GM23338 (cell line): ENCODE results near the gene EVC.

Experiments used
- CREB1 ChIP-seq: fragments of 250-450 bp; sonication (Bioruptor Pico); IDR thresholded peaks from 2 replicates; pipeline ENCODE4 v1.5.0; 2020; ENCODE audit warnings: low read depth, mild to moderate bottlenecking, moderate library complexity
- CTCF ChIP-seq, 2 experiments: fragments of 200-600 bp in 1 of 2; sonication (generic) in 1 of 2; conservative IDR thresholded peaks; 2 replicates each; pipeline versions ENCODE4 v1.5.1 to v1.6.1; 2016 to 2017; ENCODE audit warnings: antibody characterized with exemption in 2 of 2, low read depth in 2 of 2, mild to moderate bottlenecking in 2 of 2, moderate library complexity in 1 of 2
- ETS1 ChIP-seq: IDR thresholded peaks from 2 replicates; pipeline ENCODE4 v1.6.1; 2016; ENCODE audit warnings: antibody characterized with exemption
- EZH2 ChIP-seq: fragments of 200-600 bp; sonication (generic); IDR thresholded peaks from one replicate; pipeline ENCODE4 v1.8.0; 2017; ENCODE audit warnings: antibody characterized with exemption, mild to moderate bottlenecking, low read depth; ENCODE audit not compliant: unreplicated experiment
- EZH2phosphoT487 ChIP-seq: fragments of 200-600 bp; sonication (generic); IDR thresholded peaks from one replicate; pipeline ENCODE4 v1.8.1; 2018; ENCODE audit warnings: antibody characterized with exemption; ENCODE audit not compliant: unreplicated experiment
- JUNB ChIP-seq: IDR thresholded peaks from one replicate; pipeline ENCODE4 v1.6.1; 2016; ENCODE audit warnings: antibody characterized with exemption; ENCODE audit not compliant: unreplicated experiment
- NANOG ChIP-seq: IDR thresholded peaks from 2 replicates; pipeline ENCODE4 v1.6.1; 2016; ENCODE audit warnings: antibody characterized with exemption, borderline replicate concordance
- POLR2AphosphoS5 ChIP-seq: IDR thresholded peaks from 2 replicates; pipeline ENCODE4 v1.6.1; 2016; ENCODE audit warnings: antibody characterized with exemption, low read depth
- STAT1 ChIP-seq: IDR thresholded peaks from one replicate; pipeline ENCODE4 v1.6.1; 2016; ENCODE audit warnings: antibody characterized with exemption; ENCODE audit not compliant: unreplicated experiment
- ZNF331 ChIP-seq: fragments of 250-450 bp; sonication (Bioruptor Pico); IDR thresholded peaks from 2 replicates; pipeline ENCODE4 v1.5.0; 2020; ENCODE audit warnings: low read depth, mild to moderate bottlenecking, moderate library complexity
- TF ChIP-seq, protein P1 (sequence below): IDR thresholded peaks from one replicate; pipeline ENCODE4 v1.6.1; 2018; ENCODE audit warnings: antibody characterized with exemption; ENCODE audit not compliant: unreplicated experiment
- TF ChIP-seq, protein P2 (sequence below): fragments of 250-450 bp; sonication (Bioruptor Pico); IDR thresholded peaks from 2 replicates; pipeline ENCODE4 v1.5.0; 2020; ENCODE audit warnings: mild to moderate bottlenecking, moderate library complexity

GRCh38 chr4:5685296-5685695 lies 25.7 kb upstream of the EVC start:
- no peak for TF ChIP-seq CTCF (conservative IDR thresholded peaks at IDR 0.05; ENCODE audit: low read depth in 2 of 2)
- no peak for TF ChIP-seq POLR2AphosphoS5
- TF ChIP-seq NANOG, result no peak
- no peak for TF ChIP-seq CREB1 (CRISPR knock-in tag)
- TF ChIP-seq, protein P1, sequence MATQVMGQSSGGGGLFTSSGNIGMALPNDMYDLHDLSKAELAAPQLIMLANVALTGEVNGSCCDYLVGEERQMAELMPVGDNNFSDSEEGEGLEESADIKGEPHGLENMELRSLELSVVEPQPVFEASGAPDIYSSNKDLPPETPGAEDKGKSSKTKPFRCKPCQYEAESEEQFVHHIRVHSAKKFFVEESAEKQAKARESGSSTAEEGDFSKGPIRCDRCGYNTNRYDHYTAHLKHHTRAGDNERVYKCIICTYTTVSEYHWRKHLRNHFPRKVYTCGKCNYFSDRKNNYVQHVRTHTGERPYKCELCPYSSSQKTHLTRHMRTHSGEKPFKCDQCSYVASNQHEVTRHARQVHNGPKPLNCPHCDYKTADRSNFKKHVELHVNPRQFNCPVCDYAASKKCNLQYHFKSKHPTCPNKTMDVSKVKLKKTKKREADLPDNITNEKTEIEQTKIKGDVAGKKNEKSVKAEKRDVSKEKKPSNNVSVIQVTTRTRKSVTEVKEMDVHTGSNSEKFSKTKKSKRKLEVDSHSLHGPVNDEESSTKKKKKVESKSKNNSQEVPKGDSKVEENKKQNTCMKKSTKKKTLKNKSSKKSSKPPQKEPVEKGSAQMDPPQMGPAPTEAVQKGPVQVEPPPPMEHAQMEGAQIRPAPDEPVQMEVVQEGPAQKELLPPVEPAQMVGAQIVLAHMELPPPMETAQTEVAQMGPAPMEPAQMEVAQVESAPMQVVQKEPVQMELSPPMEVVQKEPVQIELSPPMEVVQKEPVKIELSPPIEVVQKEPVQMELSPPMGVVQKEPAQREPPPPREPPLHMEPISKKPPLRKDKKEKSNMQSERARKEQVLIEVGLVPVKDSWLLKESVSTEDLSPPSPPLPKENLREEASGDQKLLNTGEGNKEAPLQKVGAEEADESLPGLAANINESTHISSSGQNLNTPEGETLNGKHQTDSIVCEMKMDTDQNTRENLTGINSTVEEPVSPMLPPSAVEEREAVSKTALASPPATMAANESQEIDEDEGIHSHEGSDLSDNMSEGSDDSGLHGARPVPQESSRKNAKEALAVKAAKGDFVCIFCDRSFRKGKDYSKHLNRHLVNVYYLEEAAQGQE, result no peak
- TF ChIP-seq, protein P2, sequence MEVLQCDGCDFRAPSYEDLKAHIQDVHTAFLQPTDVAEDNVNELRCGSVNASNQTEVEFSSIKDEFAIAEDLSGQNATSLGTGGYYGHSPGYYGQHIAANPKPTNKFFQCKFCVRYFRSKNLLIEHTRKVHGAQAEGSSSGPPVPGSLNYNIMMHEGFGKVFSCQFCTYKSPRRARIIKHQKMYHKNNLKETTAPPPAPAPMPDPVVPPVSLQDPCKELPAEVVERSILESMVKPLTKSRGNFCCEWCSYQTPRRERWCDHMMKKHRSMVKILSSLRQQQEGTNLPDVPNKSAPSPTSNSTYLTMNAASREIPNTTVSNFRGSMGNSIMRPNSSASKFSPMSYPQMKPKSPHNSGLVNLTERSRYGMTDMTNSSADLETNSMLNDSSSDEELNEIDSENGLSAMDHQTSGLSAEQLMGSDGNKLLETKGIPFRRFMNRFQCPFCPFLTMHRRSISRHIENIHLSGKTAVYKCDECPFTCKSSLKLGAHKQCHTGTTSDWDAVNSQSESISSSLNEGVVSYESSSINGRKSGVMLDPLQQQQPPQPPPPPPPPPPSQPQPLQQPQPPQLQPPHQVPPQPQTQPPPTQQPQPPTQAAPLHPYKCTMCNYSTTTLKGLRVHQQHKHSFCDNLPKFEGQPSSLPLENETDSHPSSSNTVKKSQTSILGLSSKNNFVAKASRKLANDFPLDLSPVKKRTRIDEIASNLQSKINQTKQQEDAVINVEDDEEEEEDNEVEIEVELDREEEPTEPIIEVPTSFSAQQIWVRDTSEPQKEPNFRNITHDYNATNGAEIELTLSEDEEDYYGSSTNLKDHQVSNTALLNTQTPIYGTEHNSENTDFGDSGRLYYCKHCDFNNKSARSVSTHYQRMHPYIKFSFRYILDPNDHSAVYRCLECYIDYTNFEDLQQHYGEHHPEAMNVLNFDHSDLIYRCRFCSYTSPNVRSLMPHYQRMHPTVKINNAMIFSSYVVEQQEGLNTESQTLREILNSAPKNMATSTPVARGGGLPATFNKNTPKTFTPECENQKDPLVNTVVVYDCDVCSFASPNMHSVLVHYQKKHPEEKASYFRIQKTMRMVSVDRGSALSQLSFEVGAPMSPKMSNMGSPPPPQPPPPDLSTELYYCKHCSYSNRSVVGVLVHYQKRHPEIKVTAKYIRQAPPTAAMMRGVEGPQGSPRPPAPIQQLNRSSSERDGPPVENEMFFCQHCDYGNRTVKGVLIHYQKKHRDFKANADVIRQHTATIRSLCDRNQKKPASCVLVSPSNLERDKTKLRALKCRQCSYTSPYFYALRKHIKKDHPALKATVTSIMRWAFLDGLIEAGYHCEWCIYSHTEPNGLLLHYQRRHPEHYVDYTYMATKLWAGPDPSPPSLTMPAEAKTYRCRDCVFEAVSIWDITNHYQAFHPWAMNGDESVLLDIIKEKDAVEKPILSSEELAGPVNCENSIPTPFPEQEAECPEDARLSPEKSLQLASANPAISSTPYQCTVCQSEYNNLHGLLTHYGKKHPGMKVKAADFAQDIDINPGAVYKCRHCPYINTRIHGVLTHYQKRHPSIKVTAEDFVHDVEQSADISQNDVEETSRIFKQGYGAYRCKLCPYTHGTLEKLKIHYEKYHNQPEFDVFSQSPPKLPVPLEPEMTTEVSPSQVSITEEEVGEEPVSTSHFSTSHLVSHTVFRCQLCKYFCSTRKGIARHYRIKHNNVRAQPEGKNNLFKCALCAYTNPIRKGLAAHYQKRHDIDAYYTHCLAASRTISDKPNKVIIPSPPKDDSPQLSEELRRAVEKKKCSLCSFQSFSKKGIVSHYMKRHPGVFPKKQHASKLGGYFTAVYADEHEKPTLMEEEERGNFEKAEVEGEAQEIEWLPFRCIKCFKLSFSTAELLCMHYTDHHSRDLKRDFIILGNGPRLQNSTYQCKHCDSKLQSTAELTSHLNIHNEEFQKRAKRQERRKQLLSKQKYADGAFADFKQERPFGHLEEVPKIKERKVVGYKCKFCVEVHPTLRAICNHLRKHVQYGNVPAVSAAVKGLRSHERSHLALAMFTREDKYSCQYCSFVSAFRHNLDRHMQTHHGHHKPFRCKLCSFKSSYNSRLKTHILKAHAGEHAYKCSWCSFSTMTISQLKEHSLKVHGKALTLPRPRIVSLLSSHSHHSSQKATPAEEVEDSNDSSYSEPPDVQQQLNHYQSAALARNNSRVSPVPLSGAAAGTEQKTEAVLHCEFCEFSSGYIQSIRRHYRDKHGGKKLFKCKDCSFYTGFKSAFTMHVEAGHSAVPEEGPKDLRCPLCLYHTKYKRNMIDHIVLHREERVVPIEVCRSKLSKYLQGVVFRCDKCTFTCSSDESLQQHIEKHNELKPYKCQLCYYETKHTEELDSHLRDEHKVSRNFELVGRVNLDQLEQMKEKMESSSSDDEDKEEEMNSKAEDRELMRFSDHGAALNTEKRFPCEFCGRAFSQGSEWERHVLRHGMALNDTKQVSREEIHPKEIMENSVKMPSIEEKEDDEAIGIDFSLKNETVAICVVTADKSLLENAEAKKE (CRISPR knock-in tag), result no peak
- TF ChIP-seq JUNB, result no peak
- TF ChIP-seq STAT1, result no peak
- no peak for TF ChIP-seq EZH2
- no peak for TF ChIP-seq EZH2phosphoT487
- TF ChIP-seq ZNF331 (CRISPR knock-in tag), result no peak
- TF ChIP-seq ETS1, result no peak
